Measurements from ENCODE around the gene ZNF324B.
"Not testable (repeated sequence)": the region's sequence is repeated elsewhere in the genome, so short reads cannot be mapped to it uniquely, and the experiment has no call there.

Gene ZNF324B

DNA sequence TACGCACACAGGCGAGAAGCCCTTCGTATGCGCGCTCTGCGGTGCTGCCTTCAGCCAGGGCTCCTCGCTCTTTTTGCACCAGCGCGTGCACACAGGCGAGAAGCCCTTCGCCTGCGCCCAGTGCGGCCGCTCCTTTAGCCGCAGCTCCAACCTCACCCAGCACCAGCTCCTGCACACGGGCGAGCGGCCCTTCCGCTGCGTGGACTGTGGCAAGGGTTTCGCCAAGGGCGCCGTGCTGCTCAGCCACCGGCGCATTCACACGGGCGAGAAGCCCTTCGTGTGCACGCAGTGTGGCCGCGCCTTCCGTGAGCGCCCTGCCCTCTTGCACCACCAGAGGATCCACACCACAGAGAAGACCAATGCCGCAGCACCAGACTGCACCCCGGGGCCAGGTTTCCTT lies 4.7 kb downstream of the ZNF324B start:
- DNase-seq = no peak

DNA sequence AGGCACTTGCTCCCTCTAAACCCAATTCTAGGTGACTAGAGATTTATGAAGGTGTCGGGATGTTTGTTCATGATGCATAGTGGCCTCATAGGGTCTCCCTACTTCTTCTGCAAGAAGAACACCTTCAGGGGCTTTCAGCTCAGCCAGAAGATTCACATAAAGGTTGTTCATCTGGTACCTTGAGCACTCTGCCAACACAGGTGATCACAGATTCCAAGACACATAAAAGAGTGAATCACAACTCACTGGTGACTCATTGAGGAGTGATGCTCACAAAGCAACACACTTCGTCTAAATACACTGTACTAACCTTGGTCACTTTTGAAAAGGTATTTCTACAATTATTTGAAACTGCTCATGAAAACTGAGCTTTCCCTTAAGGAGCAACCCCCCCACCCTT lies 8.6 kb downstream of the ZNF324B start:
- no peak for DNase-seq

DNA sequence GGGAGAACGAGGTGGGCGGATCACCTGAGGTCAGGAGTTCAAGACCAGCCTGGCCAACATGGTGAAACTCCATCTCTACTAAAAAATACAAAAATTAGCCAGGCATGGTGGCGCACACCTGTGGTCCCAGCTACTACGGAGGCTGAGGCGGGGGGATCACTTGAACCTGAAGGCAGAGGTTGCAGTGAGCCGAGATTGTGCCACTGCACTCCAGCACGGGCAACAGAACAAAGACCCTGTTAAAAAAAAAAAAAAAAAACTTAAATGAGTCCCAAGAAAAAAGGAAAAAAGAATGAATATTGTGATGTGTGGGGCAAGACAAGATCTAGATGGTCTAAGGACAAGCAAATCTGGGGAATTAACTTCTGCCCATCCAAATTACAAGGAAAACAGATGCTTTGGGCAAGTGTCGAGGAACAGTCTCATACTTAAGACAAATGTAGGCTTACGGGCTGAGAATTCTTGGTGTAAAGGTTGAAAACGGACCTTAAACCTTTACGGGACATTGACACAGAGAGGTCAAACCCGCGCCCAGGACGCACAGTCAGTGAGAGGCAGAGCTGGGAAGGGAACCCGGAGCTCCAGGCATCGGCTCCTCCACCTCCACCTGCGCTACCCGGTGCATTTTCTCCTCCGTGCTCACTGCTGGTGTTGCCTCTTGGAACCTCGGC lies 14.8 kb downstream of the ZNF324B start:
- DNase-seq = no peak

DNA sequence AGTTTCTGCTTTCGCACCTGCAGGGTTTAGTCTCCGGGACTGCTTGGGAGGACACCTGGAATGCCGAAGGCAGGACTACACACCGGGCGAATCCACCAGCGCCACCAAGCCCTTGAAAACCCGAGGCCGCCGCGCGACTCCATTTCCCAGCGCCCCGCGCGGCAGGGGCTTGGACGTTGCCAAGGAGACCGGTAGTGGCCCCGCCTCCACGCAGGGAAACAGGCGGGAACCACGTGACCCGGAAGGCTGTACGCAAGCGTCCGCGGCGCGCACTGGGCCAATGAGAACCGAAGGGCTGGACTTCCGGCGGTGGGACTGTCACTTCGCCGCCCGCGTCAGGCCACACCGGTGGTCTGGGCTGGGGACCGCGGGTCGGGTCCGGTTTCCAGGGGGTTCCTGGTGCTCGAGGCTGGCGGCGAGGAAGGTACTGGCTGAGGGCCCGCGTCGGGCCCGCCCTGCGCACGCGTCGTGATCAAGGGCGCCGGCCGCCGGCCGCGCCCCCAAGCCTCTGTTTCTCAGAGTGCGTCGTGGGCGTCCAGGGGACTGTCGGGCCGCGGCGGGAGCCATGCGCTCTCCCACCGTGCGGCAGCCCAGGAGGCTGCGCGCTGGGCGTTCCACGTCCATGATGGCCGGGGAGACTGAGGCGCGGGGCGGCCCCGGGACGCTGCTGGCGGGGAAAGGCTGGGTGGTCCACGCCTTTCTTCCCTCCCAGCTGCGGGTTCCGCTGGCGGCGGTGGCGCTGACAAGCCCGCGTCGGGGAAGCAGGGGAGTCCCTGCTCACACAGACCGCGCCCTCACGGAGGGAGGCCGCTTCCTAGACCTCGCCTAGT lies 15.6 kb downstream of the ZNF324B start, which contains the start of gene ZNF324:
Gene ZNF324 (plus strand): TSS at position 321 of the 830 bp plus-strand sequence. CDS start 2,106 bp downstream, outside the sequence.
- DNase-seq = peak; percentile 92

- DNase-seq = no peak
Observed at GRCh38 chr19:58468216-58468839, 16.9 kb downstream of the ZNF324B start.

- DNase-seq = no peak
Observed at GRCh38 chr19:58469241-58470013, 18.0 kb downstream of the ZNF324B start.

DNA sequence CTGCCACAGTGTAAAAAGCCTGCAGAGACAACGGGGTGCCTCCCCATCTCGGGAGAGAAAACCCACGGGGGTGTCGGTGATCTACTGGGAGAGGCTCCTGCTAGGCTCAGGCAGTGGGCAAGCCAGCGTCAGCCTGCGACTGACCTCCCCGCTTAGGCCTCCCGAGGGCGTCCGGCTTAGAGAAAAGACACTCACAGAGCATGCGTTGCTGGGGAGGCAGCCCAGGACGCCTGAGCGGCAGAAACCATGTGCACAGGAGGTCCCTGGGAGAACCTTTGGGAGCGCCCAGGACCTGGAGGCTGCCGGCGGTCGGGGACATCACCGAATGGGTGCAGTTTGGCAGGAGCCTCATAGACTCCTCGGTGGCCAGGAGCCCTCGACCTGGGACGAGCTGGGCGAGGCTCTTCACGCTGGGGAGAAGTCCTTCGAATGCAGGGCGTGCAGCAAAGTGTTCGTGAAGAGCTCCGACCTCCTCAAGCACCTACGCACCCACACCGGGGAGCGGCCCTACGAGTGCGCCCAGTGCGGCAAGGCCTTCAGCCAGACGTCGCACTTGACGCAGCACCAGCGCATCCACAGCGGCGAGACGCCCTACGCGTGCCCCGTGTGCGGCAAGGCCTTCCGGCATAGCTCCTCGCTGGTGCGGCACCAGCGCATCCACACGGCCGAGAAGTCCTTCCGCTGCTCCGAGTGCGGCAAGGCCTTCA lies 19.6 kb downstream of the ZNF324B start:
- not testable (repeated sequence) for DNase-seq

GRCh38 chr19:58471736-58472135 lies 20.3 kb downstream of the ZNF324B start:
- DNase-seq = no peak

DNA sequence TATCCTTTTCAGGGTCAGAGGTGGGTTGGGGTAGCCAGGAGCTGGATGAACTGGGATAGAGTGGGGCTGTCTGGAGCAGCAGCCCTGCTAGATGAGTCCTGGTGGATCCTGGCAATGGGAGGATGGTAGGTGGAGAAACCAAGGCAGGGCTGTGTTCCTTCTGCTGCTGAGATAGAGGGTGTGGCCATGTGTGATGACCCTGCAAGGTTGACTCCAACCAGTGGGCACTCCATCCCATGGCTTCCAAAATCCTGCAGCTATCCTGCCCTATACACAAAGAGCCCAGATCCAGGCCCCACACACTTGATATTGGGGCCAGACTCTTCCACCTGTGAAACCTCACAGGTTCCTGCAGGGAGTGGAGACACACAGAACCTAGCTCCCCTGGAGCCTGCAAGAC lies 22.4 kb downstream of the ZNF324B start:
- no peak for DNase-seq

DNA sequence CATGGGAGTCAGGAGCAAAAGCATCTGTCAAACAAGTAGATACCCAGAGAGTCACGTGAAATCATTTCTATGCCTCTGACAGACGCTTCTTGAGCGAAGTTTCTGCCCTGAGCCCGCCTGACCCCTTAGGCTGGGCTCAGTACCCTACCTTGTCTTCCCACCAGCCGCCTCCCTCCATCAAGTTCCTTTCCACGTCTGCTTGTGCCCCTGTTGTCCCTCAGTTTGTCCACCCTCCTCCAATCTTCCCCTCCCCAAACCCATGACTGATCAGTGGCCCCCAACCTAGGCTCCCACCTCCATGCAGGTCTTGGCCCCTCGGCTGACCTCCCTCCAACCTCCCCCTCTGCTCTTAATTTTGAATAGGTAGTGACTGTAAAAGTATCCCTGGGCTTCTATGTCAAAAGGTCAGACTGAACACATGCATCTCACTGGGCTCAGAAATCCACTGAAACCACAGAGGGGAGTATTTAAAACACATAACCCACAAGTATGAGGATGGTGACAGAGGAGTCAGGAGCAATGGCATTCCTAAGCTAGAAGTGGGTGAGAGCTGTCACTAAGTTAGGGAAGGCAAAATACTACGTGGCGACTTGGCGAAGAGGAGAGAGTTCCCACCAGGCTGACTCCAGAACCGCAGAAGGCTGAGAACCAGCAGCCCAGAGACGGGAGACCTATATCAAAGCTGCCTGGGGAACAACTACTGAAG lies 23.0 kb downstream of the ZNF324B start:
- DNase-seq = no peak

DNA sequence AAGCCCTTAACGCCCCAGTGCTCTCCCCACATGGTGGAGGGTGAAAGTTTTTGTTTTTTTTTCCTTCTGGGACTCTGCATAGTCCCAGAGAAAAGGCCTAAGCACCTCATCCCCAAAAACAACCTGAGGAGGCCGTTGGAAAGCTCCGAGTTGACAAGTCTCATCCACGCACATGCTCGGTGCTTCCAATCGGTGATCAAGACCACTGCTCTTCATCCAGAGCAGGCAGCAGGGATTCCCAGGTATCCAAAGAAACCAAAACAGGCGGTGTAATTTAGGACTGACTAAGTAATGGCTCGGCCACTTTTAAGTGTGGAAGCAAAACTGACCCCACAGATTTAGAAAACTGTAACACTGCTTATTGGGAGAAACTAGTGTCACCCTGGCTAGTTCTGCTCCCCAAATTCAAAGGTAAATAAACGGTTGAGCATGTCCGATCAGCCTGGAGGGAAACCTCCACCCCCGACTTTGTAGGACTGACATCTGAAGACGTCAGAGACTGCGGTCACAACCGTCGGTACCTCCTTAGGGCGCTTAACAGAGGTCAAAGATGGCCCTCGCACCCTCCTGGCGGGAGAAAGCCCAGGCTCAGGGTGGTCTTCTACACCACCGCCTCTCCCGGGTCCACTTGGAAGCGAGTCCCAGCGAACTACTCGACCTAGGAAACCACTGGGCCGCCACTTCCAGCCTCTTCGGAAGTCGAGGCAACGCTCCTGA lies 23.7 kb downstream of the ZNF324B start:
- no peak for DNase-seq

GRCh38 chr19:58475714-58476497 lies 24.5 kb downstream of the ZNF324B start, which contains the start of gene ZNF446:
ZNF446 (plus strand) TSS chr19:58476352; CDS start chr19:58477219, 867 bp downstream.
- DNase-seq = peak; percentile 95

GRCh38 chr19:58476498-58477015 lies 25.1 kb downstream of the ZNF324B start:
- no peak for DNase-seq

DNA sequence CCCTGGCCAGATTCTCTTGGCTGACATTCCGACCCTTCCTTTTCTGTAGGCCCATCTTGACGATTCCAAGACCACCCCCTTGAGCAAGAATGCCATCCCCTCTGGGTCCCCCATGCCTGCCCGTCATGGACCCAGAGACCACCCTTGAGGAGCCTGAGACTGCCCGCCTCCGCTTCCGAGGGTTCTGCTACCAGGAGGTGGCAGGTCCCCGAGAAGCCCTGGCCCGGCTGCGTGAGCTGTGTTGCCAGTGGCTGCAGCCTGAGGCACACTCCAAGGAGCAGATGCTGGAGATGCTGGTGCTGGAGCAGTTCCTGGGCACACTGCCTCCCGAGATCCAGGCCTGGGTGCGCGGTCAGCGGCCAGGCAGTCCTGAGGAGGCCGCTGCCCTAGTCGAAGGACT lies 25.7 kb downstream of the ZNF324B start:
- DNase-seq = no peak

DNA sequence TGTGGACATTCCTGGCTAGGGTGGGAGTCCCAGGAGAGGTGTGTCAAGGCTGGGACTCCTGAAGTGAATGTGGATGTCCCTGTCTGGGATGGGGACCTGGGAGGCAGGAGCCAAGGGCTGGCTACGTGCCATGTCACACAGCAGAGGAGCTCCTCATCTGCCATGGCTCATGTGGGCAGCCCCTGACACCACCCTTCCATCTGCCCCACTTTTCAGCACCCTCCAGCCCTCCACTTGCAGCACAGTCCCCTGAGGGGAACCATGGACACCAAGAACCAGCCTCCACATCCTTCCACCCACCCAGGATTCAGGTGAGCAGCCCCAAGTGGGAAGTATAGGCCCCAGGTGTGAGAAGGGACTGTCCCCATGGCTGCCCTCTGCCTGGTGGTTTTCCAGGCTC lies 26.4 kb downstream of the ZNF324B start:
- no peak for DNase-seq

GRCh38 chr19:58479303-58479702 lies 27.9 kb downstream of the ZNF324B start:
- DNase-seq = no peak

GRCh38 chr19:58479736-58480480 lies 28.5 kb downstream of the ZNF324B start:
- DNase-seq = no peak

- no peak for DNase-seq
Observed at GRCh38 chr19:58480481-58480830, 29.0 kb downstream of the ZNF324B start.

- no peak for DNase-seq
Observed at GRCh38 chr19:58480831-58481230, 29.4 kb downstream of the ZNF324B start.

Measured in GDM1 (cell line).